ENCODE results near the gene PRKAA2. TPM values are rescaled to one million over a fixed set of nuclear protein-coding genes. Genes with fewer than 3 reads are reported as not detected.

PRKAA2 gene
- total and polyA plus RNA-seq, 2 experiments from 2014 or later = 6.4 to 15.0 TPM

DNA sequence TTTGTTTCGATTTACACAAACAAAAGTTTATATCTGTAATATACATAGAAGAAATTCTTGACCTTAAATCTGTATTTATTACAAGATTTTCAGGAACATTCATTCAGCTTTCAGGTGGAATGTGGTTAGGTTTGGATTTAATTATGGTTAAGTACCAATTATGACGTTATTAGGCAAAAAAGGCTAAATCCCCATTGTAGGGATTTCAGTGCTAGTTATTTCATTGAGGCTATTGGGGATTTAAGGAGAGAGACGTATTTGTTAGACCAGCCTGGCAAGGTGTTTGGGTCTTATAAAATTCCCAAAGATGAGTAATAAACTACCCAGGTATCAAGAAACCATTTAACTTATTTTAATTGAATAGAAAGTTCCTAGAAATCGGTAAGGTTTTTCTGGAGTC is 26.0 kb downstream of the PRKAA2 start:
- TF ChIP-seq, protein P1, sequence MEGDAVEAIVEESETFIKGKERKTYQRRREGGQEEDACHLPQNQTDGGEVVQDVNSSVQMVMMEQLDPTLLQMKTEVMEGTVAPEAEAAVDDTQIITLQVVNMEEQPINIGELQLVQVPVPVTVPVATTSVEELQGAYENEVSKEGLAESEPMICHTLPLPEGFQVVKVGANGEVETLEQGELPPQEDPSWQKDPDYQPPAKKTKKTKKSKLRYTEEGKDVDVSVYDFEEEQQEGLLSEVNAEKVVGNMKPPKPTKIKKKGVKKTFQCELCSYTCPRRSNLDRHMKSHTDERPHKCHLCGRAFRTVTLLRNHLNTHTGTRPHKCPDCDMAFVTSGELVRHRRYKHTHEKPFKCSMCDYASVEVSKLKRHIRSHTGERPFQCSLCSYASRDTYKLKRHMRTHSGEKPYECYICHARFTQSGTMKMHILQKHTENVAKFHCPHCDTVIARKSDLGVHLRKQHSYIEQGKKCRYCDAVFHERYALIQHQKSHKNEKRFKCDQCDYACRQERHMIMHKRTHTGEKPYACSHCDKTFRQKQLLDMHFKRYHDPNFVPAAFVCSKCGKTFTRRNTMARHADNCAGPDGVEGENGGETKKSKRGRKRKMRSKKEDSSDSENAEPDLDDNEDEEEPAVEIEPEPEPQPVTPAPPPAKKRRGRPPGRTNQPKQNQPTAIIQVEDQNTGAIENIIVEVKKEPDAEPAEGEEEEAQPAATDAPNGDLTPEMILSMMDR (IDR thresholded peaks at IDR 0.05; ENCODE audit: low read depth, low read length) = no peak
- no peaks in the 10 kb centered on the region for H3K4me1 ChIP-seq (ENCODE audit: low read depth)
- H3K27ac ChIP-seq = no peak overlapping the region
- no peak overlapping the region for H3K4me3 ChIP-seq
- no peaks in the 10 kb centered on the region for H3K36me3 ChIP-seq
- no peak for DNase-seq (ENCODE audit: low read depth in 1 of 2, low spot score in 1 of 2)
- H3K9me3 ChIP-seq (ENCODE audit: low read depth) = no peaks in the 10 kb centered on the region
- no peaks in the 10 kb centered on the region for H3K27me3 ChIP-seq

GRCh38 chr1:56671542-56671941 is 26.4 kb downstream of the PRKAA2 start:
- H3K36me3 ChIP-seq = no peaks in the 10 kb centered on the region
- no peak overlapping the region for H3K27ac ChIP-seq
- no peaks in the 10 kb centered on the region for H3K27me3 ChIP-seq
- H3K9me3 ChIP-seq (ENCODE audit: low read depth) = no peaks in the 10 kb centered on the region
- TF ChIP-seq, protein P1 (IDR thresholded peaks at IDR 0.05; ENCODE audit: low read depth, low read length) = no peak
- H3K4me3 ChIP-seq = no peak overlapping the region
- no peaks in the 10 kb centered on the region for H3K4me1 ChIP-seq (ENCODE audit: low read depth)
- no peak for DNase-seq (ENCODE audit: low read depth in 1 of 2, low spot score in 1 of 2)

DNA sequence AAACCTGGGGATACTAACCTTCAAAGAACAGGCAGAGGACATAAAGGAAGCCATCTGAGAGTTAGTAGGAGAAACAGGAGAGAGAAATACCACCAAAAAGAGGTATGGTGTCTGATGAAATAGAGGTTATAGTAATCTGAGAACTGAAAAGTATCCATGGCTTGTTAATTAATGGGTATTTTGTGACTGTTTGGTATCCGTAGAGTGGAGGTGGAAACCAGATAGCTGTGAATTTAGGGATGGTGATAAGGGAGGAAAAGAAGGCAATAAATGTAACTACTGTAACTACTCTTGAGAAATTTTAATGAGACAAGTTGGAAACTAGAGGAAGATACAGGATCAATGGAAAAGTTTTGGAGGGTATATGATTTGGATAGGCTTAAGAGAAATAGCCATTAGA is 27.5 kb downstream of the PRKAA2 start:
- no peaks in the 10 kb centered on the region for H3K4me1 ChIP-seq (ENCODE audit: low read depth)
- no peaks in the 10 kb centered on the region for H3K36me3 ChIP-seq
- H3K4me3 ChIP-seq = no peak overlapping the region
- no peaks in the 10 kb centered on the region for H3K27me3 ChIP-seq
- DNase-seq (ENCODE audit: low read depth in 1 of 2, low spot score in 1 of 2) = no peak
- TF ChIP-seq, protein P1 (IDR thresholded peaks at IDR 0.05; ENCODE audit: low read depth, low read length) = no peak
- no peak overlapping the region for H3K27ac ChIP-seq
- H3K9me3 ChIP-seq (ENCODE audit: low read depth) = no peaks in the 10 kb centered on the region

DNA sequence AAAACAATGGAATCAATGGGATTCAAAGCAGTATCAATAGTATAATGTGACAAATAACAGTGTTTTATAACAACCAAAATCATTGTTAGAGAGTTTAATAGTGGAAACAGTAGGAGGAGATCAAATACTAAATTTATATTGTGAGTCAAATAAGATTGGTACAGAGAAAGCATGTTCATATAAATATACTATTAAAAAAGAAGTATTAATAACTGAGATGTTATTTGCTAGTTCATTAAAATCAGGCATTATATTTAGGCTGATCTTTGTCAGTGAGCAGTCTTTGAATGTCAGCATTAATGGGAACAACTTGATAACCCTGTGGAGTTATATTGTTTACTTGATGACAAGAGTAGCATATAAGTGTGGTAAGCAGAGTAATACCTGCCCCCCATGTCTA is 30.6 kb downstream of the PRKAA2 start:
- H3K9me3 ChIP-seq (ENCODE audit: low read depth) = no peaks in the 10 kb centered on the region
- TF ChIP-seq, protein P1 (IDR thresholded peaks at IDR 0.05; ENCODE audit: low read depth, low read length) = no peak
- no peak overlapping the region for H3K4me3 ChIP-seq
- H3K36me3 ChIP-seq = no peaks in the 10 kb centered on the region
- no peaks in the 10 kb centered on the region for H3K4me1 ChIP-seq (ENCODE audit: low read depth)
- H3K27ac ChIP-seq = no peak overlapping the region
- DNase-seq (ENCODE audit: low read depth in 1 of 2, low spot score in 1 of 2) = no peak
- H3K27me3 ChIP-seq = no peaks in the 10 kb centered on the region

DNA sequence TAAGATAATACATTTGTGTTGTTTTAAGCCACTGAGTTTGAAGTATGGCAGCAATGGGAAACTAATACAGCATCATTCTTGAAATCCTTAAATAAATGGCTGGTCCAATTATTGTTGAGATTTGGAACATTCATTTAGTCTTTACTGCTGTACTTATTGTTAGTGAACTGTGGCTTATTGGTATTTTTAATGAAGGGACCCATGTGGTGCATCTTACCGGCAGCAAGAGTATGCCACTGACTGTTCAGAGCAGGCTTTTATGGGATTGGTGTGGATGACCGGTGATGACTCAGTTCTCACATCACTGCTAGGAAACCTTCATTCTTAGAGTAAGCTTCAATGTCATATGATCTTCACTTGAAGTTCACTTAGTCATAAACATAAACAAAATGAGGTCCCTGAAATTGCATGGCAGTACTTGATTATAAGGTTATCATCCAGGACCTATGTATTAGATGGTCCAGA is 31.5 kb downstream of the PRKAA2 start:
- DNase-seq (ENCODE audit: low read depth in 1 of 2, low spot score in 1 of 2) = no peak
- Histone ChIP-seq H3K9me3 (ENCODE audit: low read depth) (no peaks in the 10 kb centered on the region), H3K36me3 (no peaks in the 10 kb centered on the region), H3K4me3 (no peak overlapping the region), H3K27ac (no peak overlapping the region), H3K4me1 (ENCODE audit: low read depth) (no peaks in the 10 kb centered on the region), H3K27me3 (no peaks in the 10 kb centered on the region)
- TF ChIP-seq, protein P1 (IDR thresholded peaks at IDR 0.05; ENCODE audit: low read depth, low read length) = no peak

GRCh38 chr1:56683569-56683968 is 38.5 kb downstream of the PRKAA2 start:
- Histone ChIP-seq H3K4me3 (no peak overlapping the region), H3K36me3 (no peaks in the 10 kb centered on the region), H3K9me3 (ENCODE audit: low read depth) (no peaks in the 10 kb centered on the region), H3K27me3 (no peaks in the 10 kb centered on the region), H3K27ac (no peak overlapping the region), H3K4me1 (ENCODE audit: low read depth) (peaks cover 6% of the 10 kb centered on the region)
- DNase-seq (ENCODE audit: low read depth in 1 of 2, low spot score in 1 of 2) = no peak
- TF ChIP-seq, protein P1 (IDR thresholded peaks at IDR 0.05; ENCODE audit: low read depth, low read length) = no peak

Data from cardiac muscle cell (in vitro differentiated cells and primary cell).